Measurements from ENCODE around the gene SCYGR3.
"Not testable (repeated sequence)": the region's sequence is repeated elsewhere in the genome, so short reads cannot be mapped to it uniquely, and the experiment has no call there.

Gene SCYGR3

GRCh38 chr2:227612546-227613271, 1.9 kb downstream of the SCYGR3 start:
- peak; percentile 35 for DNase-seq

- DNase-seq: no peak
Measured at GRCh38 chr2:227610123-227610522, 4.5 kb downstream of the SCYGR3 start.

- DNase-seq: peak; percentile 21
Measured at GRCh38 chr2:227608561-227609338, 5.9 kb downstream of the SCYGR3 start.

- DNase-seq: no peak
Measured at GRCh38 chr2:227607941-227608340, 6.7 kb downstream of the SCYGR3 start.

GRCh38 chr2:227606476-227606875, 8.2 kb downstream of the SCYGR3 start:
- no peak for DNase-seq

GRCh38 chr2:227602358-227602757, 12.3 kb downstream of the SCYGR3 start:
- no peak for DNase-seq

GRCh38 chr2:227598835-227599503, 15.7 kb downstream of the SCYGR3 start, which contains the start of gene SCYGR2:
SCYGR2 (plus strand) TSS chr2:227598893; CDS start chr2:227598893, 0 bp downstream.
- not testable (repeated sequence) for DNase-seq

- no peak for DNase-seq
Measured at GRCh38 chr2:227597998-227598397, 16.6 kb downstream of the SCYGR3 start.

GRCh38 chr2:227597036-227597435, 17.6 kb downstream of the SCYGR3 start:
- no peak for DNase-seq

- no peak for DNase-seq
Measured at GRCh38 chr2:227595797-227596196, 18.8 kb downstream of the SCYGR3 start.

GRCh38 chr2:227592694-227593387, 21.8 kb downstream of the SCYGR3 start:
- DNase-seq: no peak

GRCh38 chr2:227582369-227582768, 32.3 kb downstream of the SCYGR3 start:
- no peak for DNase-seq

- no peak for DNase-seq
Measured at GRCh38 chr2:227579791-227580190, 34.8 kb downstream of the SCYGR3 start.

- DNase-seq: no peak
Measured at GRCh38 chr2:227578642-227579041, 36.0 kb downstream of the SCYGR3 start.

GRCh38 chr2:227577555-227577954, 37.1 kb downstream of the SCYGR3 start:
- no peak for DNase-seq

GRCh38 chr2:227576812-227577211, 37.8 kb downstream of the SCYGR3 start:
- no peak for DNase-seq

GRCh38 chr2:227576110-227576509, 38.5 kb downstream of the SCYGR3 start:
- DNase-seq: no peak

GRCh38 chr2:227570615-227571014, 44.0 kb downstream of the SCYGR3 start:
- DNase-seq: no peak

- DNase-seq: no peak
Measured at GRCh38 chr2:227568852-227569169, 45.8 kb downstream of the SCYGR3 start.

- DNase-seq: no peak
Measured at GRCh38 chr2:227566012-227566411, 48.6 kb downstream of the SCYGR3 start.

GRCh38 chr2:227565080-227565479, 49.6 kb downstream of the SCYGR3 start:
- DNase-seq: no peak
